A673 (cell line): ENCODE measurements around the gene BMF. TPM values are rescaled to one million over a fixed set of nuclear protein-coding genes. Genes with fewer than 3 reads are reported as not detected.

ENCODE experiments used
- BruUV-seq: library from RNA; stranded (reverse); fragments of 400-500 nt; replicated peaks from 2 replicates; lab custom pipeline; 2021; lab: Mats Ljungman, UMichigan
- CTCF ChIA-PET: fragments of 300-600 bp; sonication (Branson Sonifier 250); formaldehyde crosslinking; loops from one replicate; lab custom pipeline; 2022; ENCODE audit warnings: antibody characterized with exemption; lab: Charles Lee
- POLR2A ChIA-PET: fragments of 300-600 bp; sonication (Branson Sonifier 250); formaldehyde crosslinking; loops from one replicate; lab custom pipeline; 2022; ENCODE audit warnings: antibody characterized with exemption; ENCODE audit not compliant: low non-redundant PET; lab: Charles Lee
- DNase-seq: peaks from one replicate; pipeline ENCODE4 v3.0.0-alpha.2; 2015; ENCODE audit warnings: low spot score
- H3K27ac ChIP-seq: fragments of 200-600 bp; sonication (generic); 2 replicates; pipeline ENCODE4 v1.5.1; 2016; ENCODE audit warnings: mixed run types, low read depth, mild to moderate bottlenecking, mixed read lengths, antibody characterized with exemption, low read length; ENCODE audit not compliant: poor library complexity, severe bottlenecking
- H3K27me3 ChIP-seq: fragments of 200-600 bp; sonication (generic); replicated peaks from 2 replicates; pipeline ENCODE4 v1.6.1; 2017; ENCODE audit warnings: mixed run types, low read depth, mild to moderate bottlenecking, mixed read lengths, antibody characterized with exemption, low read length; ENCODE audit not compliant: insufficient read depth, poor library complexity
- H3K36me3 ChIP-seq: fragments of 200-600 bp; sonication (generic); 2 replicates; pipeline ENCODE4 v1.6.1; 2016; ENCODE audit warnings: mixed run types, mild to moderate bottlenecking, mixed read lengths, antibody characterized with exemption, low read length; ENCODE audit not compliant: insufficient read depth, poor library complexity, severe bottlenecking
- H3K4me1 ChIP-seq: fragments of 200-600 bp; sonication (generic); 2 replicates; pipeline ENCODE4 v1.6.1; 2017; ENCODE audit warnings: mixed run types, mild to moderate bottlenecking, mixed read lengths, antibody characterized with exemption, low read length; ENCODE audit not compliant: insufficient read depth, poor library complexity, severe bottlenecking
- H3K4me3 ChIP-seq: fragments of 200-600 bp; sonication (generic); 2 replicates; pipeline ENCODE4 v1.5.1; 2016; ENCODE audit warnings: low read depth, mixed run types, mild to moderate bottlenecking, mixed read lengths, low read length; ENCODE audit not compliant: poor library complexity, severe bottlenecking
- H3K9me3 ChIP-seq: fragments of 200-600 bp; sonication (generic); 2 replicates; pipeline ENCODE4 v1.6.1; 2016; ENCODE audit warnings: mixed run types, low read depth, mild to moderate bottlenecking, mixed read lengths, antibody characterized with exemption, low read length; ENCODE audit not compliant: poor library complexity, severe bottlenecking
- CTCF ChIP-seq: fragments of 300-800, 200-600 bp; sonication (generic); conservative IDR thresholded peaks from 2 replicates; pipeline ENCODE4 v1.5.1; 2017; ENCODE audit warnings: low read depth, mild to moderate bottlenecking, antibody characterized with exemption, low read length, moderate library complexity, mixed read lengths
- EZH2 ChIP-seq: fragments of 200-600 bp; sonication (generic); IDR thresholded peaks from 2 replicates; pipeline ENCODE4 v1.6.1; 2017; ENCODE audit warnings: borderline replicate concordance, low read depth, mild to moderate bottlenecking, mixed read lengths, antibody characterized with exemption, low read length; ENCODE audit not compliant: poor library complexity, severe bottlenecking
- intact Hi-C: fragments of 100-400 bp; cut with micrococcal nuclease; formaldehyde crosslinking; loops from one replicate; pipeline ENCODE4 v1.10.0; 2022; ENCODE audit not compliant: unreplicated experiment
- total RNA-seq: library from RNA; stranded (reverse); gene quantifications from 2 replicates; pipeline ENCODE4 v1.2.3, GENCODE V29; 2021

BMF gene
- total RNA-seq, 1 experiment from 2014 or later, result 18.5 TPM

- no peaks in the 10 kb centered on the region for H3K9me3 ChIP-seq
- H3K27ac ChIP-seq, result no peak overlapping the region
- H3K4me1 ChIP-seq, result peaks cover 5% of the 10 kb centered on the region
- no peaks in the 10 kb centered on the region for H3K27me3 ChIP-seq
- BruUV-seq, result no TSS peak
- no peak for DNase-seq
- H3K4me3 ChIP-seq, result no peak overlapping the region
- POLR2A ChIA-PET, result interaction anchor here (0.7 kb wide), 1 partner anchor 107 kb away, joined by 4 read pairs; no protein-coding TSS in a partner anchor
- CTCF ChIA-PET, result no interaction called here
- no peaks in the 10 kb centered on the region for H3K36me3 ChIP-seq
- intact Hi-C loops, result no loop called here
- TF ChIP-seq EZH2, result no peak
- peak; percentile 43 for TF ChIP-seq CTCF
These were observed 55.4 kb downstream of the BMF start for GRCh38 chr15:40053079-40053830.

- no peak overlapping the region for H3K27ac ChIP-seq
- DNase-seq, result no peak
- TF ChIP-seq EZH2, result no peak
- no peak for TF ChIP-seq CTCF
- no peaks in the 10 kb centered on the region for H3K27me3 ChIP-seq
- H3K36me3 ChIP-seq, result no peaks in the 10 kb centered on the region
- no peak overlapping the region for H3K4me3 ChIP-seq
- CTCF ChIA-PET, result no interaction called here
- no peaks in the 10 kb centered on the region for H3K9me3 ChIP-seq
- H3K4me1 ChIP-seq, result peaks cover 11% of the 10 kb centered on the region
- POLR2A ChIA-PET, result interaction anchor here (0.7 kb wide), 1 partner anchor 107 kb away, joined by 4 read pairs; no protein-coding TSS in a partner anchor
- intact Hi-C loops, result no loop called here
- BruUV-seq, result no TSS peak
These were observed 56.1 kb downstream of the BMF start for GRCh38 chr15:40052604-40053003.

GRCh38 chr15:40051616-40052415 lies 56.9 kb downstream of the BMF start:
- DNase-seq, result no peak
- H3K27ac ChIP-seq, result peak overlapping the region; percentile 45
- no peaks in the 10 kb centered on the region for H3K36me3 ChIP-seq
- no peaks in the 10 kb centered on the region for H3K9me3 ChIP-seq
- H3K27me3 ChIP-seq, result no peaks in the 10 kb centered on the region
- ChIA-PET POLR2A (no interaction called here), CTCF (no interaction called here)
- no TSS peak for BruUV-seq
- no peak overlapping the region for H3K4me3 ChIP-seq
- intact Hi-C loops, result no loop called here
- peaks cover 19% of the 10 kb centered on the region for H3K4me1 ChIP-seq
- TF ChIP-seq EZH2 (no peak), CTCF (no peak)
